CD4-positive, alpha-beta memory T cell (primary cell): Measurements from ENCODE around the gene FAM13C. TPM values are rescaled to one million over a fixed set of nuclear protein-coding genes. Genes with fewer than 3 reads are reported as not detected.

ENCODE experiments used
- CTCF ChIA-PET: fragments of 350-600 bp; sonication (Branson Sonifier 250); formaldehyde crosslinking; loops from one replicate; lab custom pipeline; 2021; ENCODE audit warnings: inconsistent platforms; ENCODE audit not compliant: partially characterized antibody; lab: Charles Lee
- POLR2A ChIA-PET: fragments of 350-600 bp; sonication (Branson Sonifier 250); formaldehyde crosslinking; loops from one replicate; lab custom pipeline; 2021; ENCODE audit not compliant: partially characterized antibody; lab: Charles Lee
- DNase-seq, 5 donors: peaks; one replicate each; pipeline versions ENCODE4 v3.0.0 to v3.0.0-alpha.2; 2020 to 2022; ENCODE audit warnings: mixed read lengths in 1 of 5
- H3K27ac ChIP-seq: one replicate; pipeline ENCODE4 v1.7.0; 2013; ENCODE audit warnings: low read depth, low read length
- H3K27me3 ChIP-seq: 2 replicates; pipeline ENCODE4 v1.7.0; 2013; ENCODE audit warnings: mild to moderate bottlenecking, low read length, moderate library complexity; ENCODE audit not compliant: insufficient read depth
- H3K36me3 ChIP-seq: 2 replicates; pipeline ENCODE4 v1.7.0; 2013; ENCODE audit warnings: mild to moderate bottlenecking, low read length, moderate library complexity; ENCODE audit not compliant: insufficient read depth
- H3K4me1 ChIP-seq: 2 replicates; pipeline ENCODE4 v1.7.0; 2013; ENCODE audit warnings: mild to moderate bottlenecking, low read length, moderate library complexity; ENCODE audit not compliant: insufficient read depth
- H3K4me3 ChIP-seq, 2 donors: one replicate each; pipeline ENCODE4 v1.7.0; 2013; ENCODE audit warnings: low read length in 2 of 2, mild to moderate bottlenecking in 1 of 2
- H3K9me3 ChIP-seq, 2 donors: one replicate each; pipeline ENCODE4 v1.7.0; 2013; ENCODE audit warnings: low read length in 2 of 2, control low read depth in 1 of 2; ENCODE audit not compliant: control insufficient read depth in 1 of 2
- H3K27ac Mint-ChIP-seq, 7 donors: one replicate each; pipeline ENCODE4 v1.8.0; 2020 to 2021; ENCODE audit warnings: mixed read lengths in 7 of 7, mild to moderate bottlenecking in 6 of 7, inconsistent platforms in 3 of 7, moderate library complexity in 3 of 7
- H3K27me3 Mint-ChIP-seq, 2 donors: one replicate each; pipeline ENCODE4 v1.8.0; 2020 to 2021; ENCODE audit warnings: mixed read lengths in 2 of 2
- H3K36me3 Mint-ChIP-seq, 2 donors: one replicate each; pipeline ENCODE4 v1.8.0; 2020 to 2021; ENCODE audit warnings: mixed read lengths in 2 of 2, inconsistent platforms in 1 of 2, mild to moderate bottlenecking in 1 of 2
- H3K4me1 Mint-ChIP-seq, 4 donors: one replicate each; pipeline ENCODE4 v1.8.0; 2020 to 2021; ENCODE audit warnings: mixed read lengths in 4 of 4, mild to moderate bottlenecking in 1 of 4
- H3K4me3 Mint-ChIP-seq, 8 donors: one replicate each; pipeline ENCODE4 v1.8.0; 2020 to 2021; ENCODE audit warnings: mixed read lengths in 8 of 8, mild to moderate bottlenecking in 7 of 8, moderate library complexity in 6 of 8, inconsistent platforms in 3 of 8
- H3K9me3 Mint-ChIP-seq, 8 donors: one replicate each; pipeline ENCODE4 v1.8.0; 2020 to 2021; ENCODE audit warnings: mixed read lengths in 8 of 8, mild to moderate bottlenecking in 5 of 8, inconsistent platforms in 3 of 8, moderate library complexity in 1 of 8
- intact Hi-C: fragments of 100-400 bp; cut with micrococcal nuclease; formaldehyde crosslinking; loops from one replicate; pipeline ENCODE4 v1.15.1; 2023
- polyA plus RNA-seq, 2 donors: library from polyadenylated mRNA; unstranded; fragments of 300-500 nt; fragmentation: Illumina TruSeq; gene quantifications; one replicate each; pipeline ENCODE4 v1.2.3, GENCODE V29; 2021
- total RNA-seq, 2 experiments: library from RNA; stranded (reverse); gene quantifications; one replicate each; pipeline ENCODE4 v1.2.3, GENCODE V29; 2021

FAM13C gene
- total and polyA plus RNA-seq, 4 experiments from 2014 or later: not detected

DNA sequence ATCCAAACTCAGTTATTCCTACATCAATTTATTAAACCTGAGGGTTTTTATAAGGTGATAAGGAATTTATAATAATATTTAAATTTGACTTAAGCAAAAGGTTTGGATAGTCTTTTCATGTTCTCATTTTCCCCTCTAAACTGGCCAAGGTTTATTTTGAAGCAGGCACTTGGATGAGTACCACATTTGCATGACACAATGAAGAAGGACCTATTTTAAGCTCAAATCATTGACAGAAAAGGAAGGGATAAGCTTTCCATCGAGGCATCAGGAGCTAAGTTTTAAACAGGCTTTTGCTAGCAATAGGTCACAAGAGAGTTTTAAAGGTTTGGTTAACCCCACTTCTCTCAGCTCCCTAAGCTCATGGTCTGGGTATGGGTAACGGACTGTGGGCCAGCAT is 28.7 kb upstream of the FAM13C start:
- Histone ChIP-seq H3K36me3 (no peaks in the 10 kb centered on the region), H3K27me3 (no peaks in the 10 kb centered on the region), H3K4me3 (no peak overlapping the region), H3K27ac (no peak overlapping the region), H3K4me1 (no peaks in the 10 kb centered on the region), H3K9me3 (no peaks in the 10 kb centered on the region)
- Mint-ChIP-seq H3K27me3 (no peaks in the 10 kb centered on the region), H3K27ac (no peak overlapping the region), H3K4me3 (no peak overlapping the region), H3K36me3 (no peaks in the 10 kb centered on the region), H3K4me1 (no peaks in the 10 kb centered on the region), H3K9me3 (peaks cover 0 to 2% (median 0%) of the 10 kb centered on the region in 8 donors)
- ChIA-PET CTCF (no interaction called here), POLR2A (no interaction called here)
- intact Hi-C loops: no loop called here
- DNase-seq: no peak

GRCh38 chr10:59388671-59388976 is 26.3 kb upstream of the FAM13C start:
- Mint-ChIP-seq H3K4me1 (no peaks in the 10 kb centered on the region), H3K27ac (no peak overlapping the region), H3K27me3 (no peaks in the 10 kb centered on the region), H3K36me3 (no peaks in the 10 kb centered on the region), H3K4me3 (no peak overlapping the region), H3K9me3 (peaks cover 0 to 2% (median 0%) of the 10 kb centered on the region in 8 donors)
- no peak for DNase-seq
- Histone ChIP-seq H3K36me3 (no peaks in the 10 kb centered on the region), H3K27me3 (no peaks in the 10 kb centered on the region), H3K9me3 (no peaks in the 10 kb centered on the region), H3K27ac (no peak overlapping the region), H3K4me1 (no peaks in the 10 kb centered on the region), H3K4me3 (no peak overlapping the region)
- intact Hi-C loops: no loop called here
- ChIA-PET POLR2A (no interaction called here), CTCF (no interaction called here)

DNA sequence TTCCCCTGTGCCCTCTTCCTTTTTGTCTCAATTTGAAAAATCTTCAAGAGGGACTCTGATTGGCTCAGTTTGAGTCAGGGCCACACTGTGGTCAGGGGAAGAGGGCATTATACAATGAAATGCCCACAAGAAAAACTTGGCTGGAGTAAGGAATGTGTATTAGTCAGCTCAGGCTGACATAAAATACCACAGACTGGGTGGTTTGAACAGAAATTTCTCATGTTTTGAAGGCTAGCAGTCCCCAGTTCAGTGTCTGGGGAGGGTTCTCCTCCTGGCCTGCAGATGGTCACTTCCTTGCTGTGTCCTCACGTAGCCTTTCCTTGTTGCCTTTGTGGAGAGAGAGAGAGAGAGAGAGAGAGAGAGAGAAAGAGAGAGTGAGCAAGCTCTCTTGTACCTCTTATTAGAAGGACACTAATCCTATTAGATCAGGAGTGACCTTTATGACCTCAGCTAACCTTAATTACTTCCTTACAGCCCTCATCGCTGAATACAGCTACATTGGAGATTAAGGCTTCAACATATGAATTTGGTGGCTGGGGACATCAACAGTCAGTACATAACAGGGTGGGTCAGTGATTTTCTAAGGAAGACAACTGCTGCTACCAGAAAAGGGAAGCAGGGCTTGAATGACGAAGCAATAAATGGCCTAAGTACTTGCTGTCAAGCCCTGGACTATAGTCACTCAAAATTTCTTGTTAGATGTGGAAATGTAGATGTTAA is 25.8 kb upstream of the FAM13C start:
- no peak overlapping the region for H3K27ac ChIP-seq
- H3K27ac Mint-ChIP-seq: no peak overlapping the region
- H3K4me3 ChIP-seq: no peak overlapping the region
- no peaks in the 10 kb centered on the region for H3K4me1 Mint-ChIP-seq
- H3K9me3 Mint-ChIP-seq: peaks cover 0 to 2% (median 0%) of the 10 kb centered on the region in 8 donors
- H3K9me3 ChIP-seq: no peaks in the 10 kb centered on the region
- no peaks in the 10 kb centered on the region for H3K36me3 ChIP-seq
- no peaks in the 10 kb centered on the region for H3K4me1 ChIP-seq
- ChIA-PET CTCF (no interaction called here), POLR2A (no interaction called here)
- intact Hi-C loops: no loop called here
- H3K36me3 Mint-ChIP-seq: no peaks in the 10 kb centered on the region
- H3K27me3 Mint-ChIP-seq: no peaks in the 10 kb centered on the region
- no peaks in the 10 kb centered on the region for H3K27me3 ChIP-seq
- DNase-seq: no peak
- no peak overlapping the region for H3K4me3 Mint-ChIP-seq

DNA sequence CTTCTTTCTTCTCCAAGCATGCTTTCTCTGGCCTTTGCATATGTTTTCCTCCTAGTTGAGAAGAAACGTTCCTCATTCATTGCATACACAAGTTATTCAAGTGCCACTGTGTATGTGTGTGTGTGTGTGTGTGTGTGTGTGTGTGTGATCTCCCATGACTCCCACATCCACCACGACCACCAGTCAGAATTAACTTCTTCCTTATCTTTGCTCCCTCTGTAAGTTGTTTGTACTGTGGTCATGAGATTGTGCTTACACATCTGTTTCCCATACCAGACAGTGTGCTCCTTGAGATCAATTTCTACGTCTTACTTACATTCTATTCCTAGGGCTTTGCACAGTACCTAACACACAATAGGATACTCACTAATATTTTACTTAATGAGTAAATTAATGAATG is 22.4 kb upstream of the FAM13C start:
- CTCF ChIA-PET: no interaction called here

DNA sequence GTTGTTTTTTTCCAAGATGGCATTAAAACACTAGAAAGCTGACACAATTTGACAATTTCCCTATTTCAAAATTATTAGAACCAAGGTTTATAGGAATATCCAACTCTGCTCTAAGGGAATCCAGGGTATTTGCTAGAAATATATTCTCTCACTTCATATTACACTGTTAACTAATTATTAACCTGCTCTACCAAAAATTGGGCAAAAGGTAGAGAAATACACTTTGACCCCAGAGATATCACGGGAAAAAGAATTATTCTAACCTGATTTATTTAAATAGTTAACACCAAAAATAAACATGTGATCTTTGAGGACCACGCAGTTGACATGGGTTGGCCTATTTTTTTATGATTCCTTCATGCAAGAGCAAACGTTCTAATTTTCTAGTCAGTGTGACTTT is 21.6 kb upstream of the FAM13C start:
- POLR2A ChIA-PET: no interaction called here
- Mint-ChIP-seq H3K9me3 (peaks cover 0 to 2% (median 0%) of the 10 kb centered on the region in 8 donors), H3K27ac (no peak overlapping the region), H3K4me1 (no peaks in the 10 kb centered on the region), H3K4me3 (no peak overlapping the region), H3K27me3 (no peaks in the 10 kb centered on the region), H3K36me3 (no peaks in the 10 kb centered on the region)
- no peaks in the 10 kb centered on the region for H3K36me3 ChIP-seq
- CTCF ChIA-PET: no interaction called here
- H3K9me3 ChIP-seq: no peaks in the 10 kb centered on the region
- DNase-seq: no peak
- H3K27me3 ChIP-seq: no peaks in the 10 kb centered on the region
- H3K4me3 ChIP-seq: no peak overlapping the region
- H3K27ac ChIP-seq: no peak overlapping the region
- H3K4me1 ChIP-seq: no peaks in the 10 kb centered on the region
- intact Hi-C loops: no loop called here

More for the DNA sequence above, 22.4 kb upstream of the FAM13C start:
- no peaks in the 10 kb centered on the region for H3K9me3 ChIP-seq
- no peaks in the 10 kb centered on the region for H3K36me3 ChIP-seq
- DNase-seq: no peak
- no peak overlapping the region for H3K27ac Mint-ChIP-seq
- no peaks in the 10 kb centered on the region for H3K4me1 ChIP-seq
- POLR2A ChIA-PET: no interaction called here
- H3K4me3 Mint-ChIP-seq: no peak overlapping the region
- peaks cover 0 to 2% (median 0%) of the 10 kb centered on the region in 8 donors for H3K9me3 Mint-ChIP-seq
- no peaks in the 10 kb centered on the region for H3K36me3 Mint-ChIP-seq
- no peak overlapping the region for H3K4me3 ChIP-seq
- H3K4me1 Mint-ChIP-seq: no peaks in the 10 kb centered on the region
- intact Hi-C loops: no loop called here
- no peaks in the 10 kb centered on the region for H3K27me3 ChIP-seq
- no peak overlapping the region for H3K27ac ChIP-seq
- no peaks in the 10 kb centered on the region for H3K27me3 Mint-ChIP-seq

DNA sequence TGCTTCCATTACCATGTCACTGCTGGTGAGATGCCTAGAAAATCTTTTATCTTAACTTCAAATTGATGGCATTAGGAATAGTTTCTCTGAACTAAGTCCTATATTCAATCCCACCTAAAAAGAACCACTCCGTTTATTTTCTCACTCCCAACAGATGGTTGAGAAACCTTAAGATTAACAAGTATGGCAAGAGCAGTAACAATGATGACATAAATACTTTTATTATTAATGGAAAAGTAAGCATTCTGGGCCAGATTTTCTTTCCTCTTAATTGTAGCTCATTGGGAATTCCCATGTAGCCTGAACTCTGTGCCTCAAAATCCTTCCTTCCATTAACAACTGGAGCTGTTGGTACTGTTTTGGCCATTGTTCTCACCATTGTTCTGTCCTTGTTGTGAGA is 21.1 kb upstream of the FAM13C start:
- Histone ChIP-seq H3K4me1 (no peaks in the 10 kb centered on the region), H3K27ac (no peak overlapping the region), H3K4me3 (no peak overlapping the region), H3K27me3 (no peaks in the 10 kb centered on the region), H3K36me3 (no peaks in the 10 kb centered on the region), H3K9me3 (no peaks in the 10 kb centered on the region)
- DNase-seq: no peak
- no peak overlapping the region for H3K27ac Mint-ChIP-seq
- no peaks in the 10 kb centered on the region for H3K4me1 Mint-ChIP-seq
- H3K27me3 Mint-ChIP-seq: no peaks in the 10 kb centered on the region
- H3K36me3 Mint-ChIP-seq: no peaks in the 10 kb centered on the region
- intact Hi-C loops: no loop called here
- no peak overlapping the region for H3K4me3 Mint-ChIP-seq
- CTCF ChIA-PET: no interaction called here
- peaks cover 0 to 2% (median 0%) of the 10 kb centered on the region in 8 donors for H3K9me3 Mint-ChIP-seq
- POLR2A ChIA-PET: no interaction called here

- CTCF ChIA-PET: no interaction called here
- intact Hi-C loops: no loop called here
Observed at GRCh38 chr10:59382831-59383295, 20.5 kb upstream of the FAM13C start.

More at GRCh38 chr10:59382831-59383295, 20.5 kb upstream of the FAM13C start:
- H3K27me3 ChIP-seq: no peaks in the 10 kb centered on the region
- no peaks in the 10 kb centered on the region for H3K36me3 ChIP-seq
- H3K4me3 ChIP-seq: no peak overlapping the region
- no peaks in the 10 kb centered on the region for H3K9me3 ChIP-seq
- DNase-seq: no peak
- Mint-ChIP-seq H3K27ac (no peak overlapping the region), H3K9me3 (peaks cover 0 to 2% (median 0%) of the 10 kb centered on the region in 8 donors), H3K4me3 (no peak overlapping the region), H3K36me3 (no peaks in the 10 kb centered on the region), H3K27me3 (no peaks in the 10 kb centered on the region), H3K4me1 (no peaks in the 10 kb centered on the region)
- no peaks in the 10 kb centered on the region for H3K4me1 ChIP-seq
- H3K27ac ChIP-seq: no peak overlapping the region
- POLR2A ChIA-PET: no interaction called here
